Loucy (cell line): ENCODE results near the gene MIA2.
"Not testable (repeated sequence)": the region's sequence is repeated elsewhere in the genome, so short reads cannot be mapped to it uniquely, and the experiment has no call there.

Experiments used
- H2AFZ ChIP-seq: fragments of 200-600 bp; sonication (generic); 2 replicates; pipeline ENCODE4 v1.6.0; 2016; ENCODE audit warnings: antibody characterized with exemption, mild to moderate bottlenecking, low read length, moderate library complexity
- H3F3A ChIP-seq: fragments of 200-600 bp; 2 replicates; pipeline ENCODE4 v1.6.0; 2016; ENCODE audit warnings: antibody characterized with exemption, low read depth, mild to moderate bottlenecking
- H3K27me3 ChIP-seq: fragments of 200-600 bp; sonication (generic); 2 replicates; pipeline ENCODE4 v1.6.1; 2014; ENCODE audit warnings: low read length, mild to moderate bottlenecking; ENCODE audit not compliant: insufficient read depth, poor library complexity, severe bottlenecking
- H3K36me3 ChIP-seq: fragments of 200-600 bp; sonication (generic); 2 replicates; pipeline ENCODE4 v1.6.1; 2016; ENCODE audit warnings: low read length; ENCODE audit not compliant: insufficient read depth
- H3K4me1 ChIP-seq: fragments of 200-600 bp; sonication (generic); 2 replicates; pipeline ENCODE4 v1.5.1; 2014; ENCODE audit warnings: low read length, mild to moderate bottlenecking; ENCODE audit not compliant: insufficient read depth, poor library complexity, severe bottlenecking
- H3K4me2 ChIP-seq: fragments of 200-600 bp; sonication (generic); 2 replicates; pipeline ENCODE4 v1.6.0; 2014; ENCODE audit warnings: antibody characterized with exemption, low read length, low read depth, mild to moderate bottlenecking; ENCODE audit not compliant: poor library complexity, severe bottlenecking
- H3K4me3 ChIP-seq: fragments of 200-600 bp; sonication (generic); 2 replicates; pipeline ENCODE4 v1.5.1; 2014; ENCODE audit warnings: low read length, mild to moderate bottlenecking, mixed read lengths; ENCODE audit not compliant: poor library complexity, severe bottlenecking
- H3K79me2 ChIP-seq: fragments of 200-600 bp; sonication (generic); 2 replicates; pipeline ENCODE4 v1.6.1; 2014; ENCODE audit warnings: low read length; ENCODE audit not compliant: insufficient read depth
- H3K9ac ChIP-seq: fragments of 200-600 bp; sonication (generic); 2 replicates; pipeline ENCODE4 v1.6.0; 2014; ENCODE audit warnings: mild to moderate bottlenecking, low read depth, low read length, moderate library complexity; ENCODE audit not compliant: poor library complexity, severe bottlenecking
- H3K9me2 ChIP-seq: fragments of 200-600 bp; sonication (generic); replicated peaks from 2 replicates; pipeline ENCODE4 v1.6.1; 2016; ENCODE audit warnings: low read depth, low read length, mixed read lengths
- H3K9me3 ChIP-seq: fragments of 200-600 bp; sonication (generic); 2 replicates; pipeline ENCODE4 v1.6.1; 2014; ENCODE audit warnings: mild to moderate bottlenecking, antibody characterized with exemption, low read length, low read depth; ENCODE audit not compliant: insufficient read depth
- H4K20me1 ChIP-seq: fragments of 200-600 bp; sonication (generic); 2 replicates; pipeline ENCODE4 v1.6.0; 2014; ENCODE audit warnings: antibody characterized with exemption, low read length, mild to moderate bottlenecking; ENCODE audit not compliant: insufficient read depth, poor library complexity, severe bottlenecking
- CTCF ChIP-seq: fragments of 200-600 bp; sonication (generic); conservative IDR thresholded peaks from 2 replicates; pipeline ENCODE4 v1.5.1; 2014; ENCODE audit warnings: mild to moderate bottlenecking, antibody characterized with exemption, low read length
- EZH2phosphoT487 ChIP-seq: fragments of 200-600 bp; IDR thresholded peaks from 2 replicates; pipeline ENCODE4 v1.6.1; 2018; ENCODE audit warnings: antibody characterized with exemption, mild to moderate bottlenecking, moderate library complexity, borderline replicate concordance

Gene MIA2

DNA sequence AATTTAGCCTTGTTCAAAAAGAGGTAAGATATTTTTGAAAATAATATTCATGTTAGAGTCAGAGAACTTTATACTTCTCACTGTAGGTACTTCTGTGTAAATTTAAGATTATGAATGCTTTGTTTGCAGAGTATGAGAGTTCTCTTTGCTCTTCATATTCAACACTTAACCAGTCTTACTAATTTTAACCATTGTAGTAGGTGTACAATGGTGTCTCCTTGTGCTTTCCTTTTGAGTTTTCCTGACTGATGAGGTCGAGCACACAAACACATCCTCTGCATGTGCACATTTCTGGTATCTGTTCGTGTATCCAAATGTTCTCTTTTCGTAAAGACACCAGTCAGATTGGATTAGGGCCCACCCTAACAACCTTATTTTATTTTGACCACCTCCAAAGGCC is 45.8 kb downstream of the MIA2 start:
- Histone ChIP-seq H3K36me3 (peaks cover 22% of the 10 kb centered on the region; the same call in 1 of the 2 replicates), H3F3A (no peaks in the 10 kb centered on the region), H2AFZ (no peak overlapping the region), H3K4me1 (peaks cover 7% of the 10 kb centered on the region), H3K4me3 (no peak overlapping the region), H3K9me3 (no peaks in the 10 kb centered on the region), H4K20me1 (peaks cover 2% of the 10 kb centered on the region), H3K4me2 (no peak overlapping the region), H3K9ac (no peak overlapping the region), H3K79me2 (peaks cover 18% of the 10 kb centered on the region; the same call in 1 of the 2 replicates), H3K27me3 (no peaks in the 10 kb centered on the region), H3K9me2 (no peaks in the 10 kb centered on the region)
- TF ChIP-seq CTCF (no peak), EZH2phosphoT487 (no peak)

GRCh38 chr14:39280678-39281077 is 47.0 kb downstream of the MIA2 start:
- not testable (repeated sequence) for H3K4me3 ChIP-seq, H3K4me2 ChIP-seq, H3K9me2 ChIP-seq, H3K9me3 ChIP-seq, H3K27me3 ChIP-seq, H2AFZ ChIP-seq, H3K4me1 ChIP-seq, H3K9ac ChIP-seq, H3F3A ChIP-seq, H4K20me1 ChIP-seq
- Histone ChIP-seq H3K36me3 (peaks cover 22% of the 10 kb centered on the region; the same call in 1 of the 2 replicates), H3K79me2 (peaks cover 13% of the 10 kb centered on the region; the same call in 1 of the 2 replicates)

DNA sequence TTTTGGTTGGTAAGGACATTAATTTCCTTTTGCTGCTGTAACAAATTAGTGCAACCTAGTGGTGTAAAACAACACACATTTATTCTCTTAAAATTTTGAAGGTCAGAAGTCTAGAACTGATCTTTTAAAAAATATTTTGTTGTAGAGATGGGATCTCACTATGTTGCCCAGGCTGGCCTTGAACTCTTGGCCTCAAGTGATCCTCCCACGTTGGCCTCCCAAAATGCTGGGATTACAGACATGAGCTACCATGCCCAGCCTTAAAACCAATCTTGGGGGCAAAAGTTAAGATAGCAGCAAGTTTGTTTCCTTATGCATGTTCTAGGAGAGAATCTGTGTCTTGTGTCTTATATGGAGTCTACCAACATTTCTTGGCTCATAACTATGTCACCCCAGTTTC is 55.8 kb downstream of the MIA2 start:
- TF ChIP-seq CTCF: no peak
- no peak for TF ChIP-seq EZH2phosphoT487
- Histone ChIP-seq H2AFZ (no peak overlapping the region), H3K9me3 (no peaks in the 10 kb centered on the region), H3K4me1 (no peaks in the 10 kb centered on the region), H3K79me2 (0 out of 2 replicates have a peak, but pooled peaks cover 5% of the 10 kb centered on the region), H3K4me2 (no peak overlapping the region), H3K27me3 (no peaks in the 10 kb centered on the region), H3K9ac (no peak overlapping the region), H4K20me1 (no peaks in the 10 kb centered on the region), H3K9me2 (no peaks in the 10 kb centered on the region), H3K36me3 (peaks cover 23% of the 10 kb centered on the region; the same call in 1 of the 2 replicates), H3K4me3 (no peak overlapping the region), H3F3A (no peaks in the 10 kb centered on the region)

DNA sequence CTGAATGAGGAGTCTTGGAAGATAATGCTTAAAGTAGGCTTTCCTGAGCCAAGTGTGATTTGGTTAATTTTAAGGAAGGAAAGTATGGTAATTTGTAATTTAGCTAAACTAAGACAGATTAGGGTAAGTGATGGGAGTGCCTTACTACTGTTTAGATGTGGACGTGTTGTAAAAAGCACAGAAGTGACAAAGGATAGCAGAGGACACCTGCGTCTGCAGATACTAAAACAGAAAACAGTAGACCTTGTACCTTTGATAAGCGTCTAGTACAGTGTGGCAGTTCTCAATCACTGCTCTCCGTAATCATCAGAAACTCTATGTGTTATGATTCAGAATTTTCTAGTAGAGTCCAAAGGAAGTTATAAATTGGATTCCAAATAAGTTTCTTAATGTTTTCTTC is 58.0 kb downstream of the MIA2 start:
- TF ChIP-seq CTCF (no peak), EZH2phosphoT487 (no peak)
- H3K9ac ChIP-seq: no peak overlapping the region
- H3K4me3 ChIP-seq: no peak overlapping the region
- H2AFZ ChIP-seq: no peak overlapping the region
- no peak overlapping the region for H3K4me2 ChIP-seq
- no peaks in the 10 kb centered on the region for H3F3A ChIP-seq
- H3K36me3 ChIP-seq: peaks cover 31% of the 10 kb centered on the region; the same call in 1 of the 2 replicates
- 0 out of 2 replicates have a peak, but pooled peaks cover 5% of the 10 kb centered on the region for H3K79me2 ChIP-seq
- H3K9me3 ChIP-seq: no peaks in the 10 kb centered on the region
- H3K9me2 ChIP-seq: no peaks in the 10 kb centered on the region
- no peaks in the 10 kb centered on the region for H3K27me3 ChIP-seq
- no peaks in the 10 kb centered on the region for H4K20me1 ChIP-seq
- no peaks in the 10 kb centered on the region for H3K4me1 ChIP-seq
